IPS-15b (cell line): ENCODE data around the gene MT1A.

Experiments
- H3K27me3 ChIP-seq: one replicate; pipeline ENCODE4 v1.6.1; 2013; ENCODE audit warnings: low read length; ENCODE audit not compliant: control insufficient read depth, insufficient read depth
- H3K36me3 ChIP-seq: one replicate; pipeline ENCODE4 v1.6.1; 2013; ENCODE audit warnings: low read length; ENCODE audit not compliant: control insufficient read depth, insufficient read depth
- H3K4me1 ChIP-seq: one replicate; pipeline ENCODE4 v1.6.1; 2013; ENCODE audit warnings: mild to moderate bottlenecking, low read length; ENCODE audit not compliant: control insufficient read depth, insufficient read depth
- H3K4me3 ChIP-seq: one replicate; pipeline ENCODE4 v1.5.1; 2013; ENCODE audit warnings: low read depth, low read length
- H3K9ac ChIP-seq: one replicate; pipeline ENCODE4 v1.6.1; 2013; ENCODE audit warnings: low read depth, mild to moderate bottlenecking, low read length
- H3K9me3 ChIP-seq: one replicate; pipeline ENCODE4 v1.6.1; 2013; ENCODE audit warnings: mild to moderate bottlenecking, low read length; ENCODE audit not compliant: control insufficient read depth, insufficient read depth

MT1A gene

DNA sequence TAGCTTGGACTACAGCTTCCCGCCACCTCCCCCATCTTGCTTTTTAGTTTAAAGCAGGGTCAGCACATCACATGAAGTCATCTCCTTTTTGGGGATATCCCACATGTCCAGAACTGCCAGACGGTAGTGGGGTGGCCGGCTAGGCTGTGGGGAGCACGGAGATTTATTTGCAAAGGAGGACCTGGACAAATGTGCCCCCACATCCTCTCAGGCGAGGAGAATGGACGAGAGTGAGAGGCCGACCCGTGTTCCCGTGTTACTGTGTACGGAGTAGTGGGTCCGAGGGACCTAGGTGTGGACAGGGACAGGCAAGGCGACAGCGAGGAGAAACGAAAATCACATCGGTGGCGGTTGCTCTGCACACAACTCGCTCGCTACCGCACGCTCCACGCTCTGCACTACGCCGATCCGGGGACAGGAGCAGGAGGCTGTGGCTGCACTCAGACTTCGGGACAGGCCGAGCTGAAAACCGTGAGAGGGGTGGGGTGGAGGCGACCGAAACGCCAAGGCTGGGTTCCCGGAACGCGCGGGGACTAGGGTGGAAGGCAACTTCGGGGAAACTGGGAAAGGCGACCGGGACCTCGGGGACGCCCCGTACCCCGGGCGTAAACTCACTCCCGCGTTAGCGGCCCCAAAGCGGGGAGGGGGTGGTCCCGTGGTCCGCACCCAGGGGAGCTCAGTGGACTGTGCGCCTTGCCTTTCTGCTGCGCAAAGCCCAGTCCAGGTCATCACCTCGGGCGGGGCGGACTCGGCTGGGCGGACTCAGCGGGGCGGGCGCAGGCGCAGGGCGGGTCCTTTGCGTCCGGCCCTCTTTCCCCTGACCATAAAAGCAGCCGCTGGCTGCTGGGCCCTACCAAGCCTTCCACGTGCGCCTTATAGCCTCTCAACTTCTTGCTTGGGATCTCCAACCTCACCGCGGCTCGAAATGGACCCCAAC is at the start of gene MT1A:
Gene MT1A (plus strand): TSS at position 853 of the 937 bp plus-strand sequence. CDS start 73 bp downstream, at position 926.
- Histone ChIP-seq H3K36me3 (no peaks in the 10 kb centered on the region), H3K4me3 (peak within 1 kb of the TSS; percentile 49), H3K27me3 (peaks cover 100% of the 10 kb centered on the region), H3K9ac (no peak within 1 kb of the TSS), H3K4me1 (peaks cover 3% of the 10 kb centered on the region), H3K9me3 (no peaks in the 10 kb centered on the region)

DNA sequence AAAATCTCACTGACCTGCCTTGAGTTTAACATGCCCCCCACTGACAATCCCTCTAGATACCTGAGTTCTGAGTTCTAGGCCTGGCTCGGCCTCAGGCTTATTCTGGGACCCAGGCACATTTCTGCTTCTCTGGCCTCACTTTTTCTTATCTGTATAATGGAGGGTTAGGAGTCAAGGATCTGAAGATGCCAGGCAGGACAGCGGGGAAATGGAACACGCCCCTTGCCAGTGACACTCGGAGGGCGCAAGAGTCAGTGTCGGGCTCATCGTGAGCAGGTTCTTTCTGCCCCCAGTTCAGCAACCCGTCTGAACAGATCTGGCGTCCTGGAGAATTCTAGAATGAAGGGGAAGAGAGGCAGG is 49.7 kb upstream of the MT1A start:
- H3K9ac ChIP-seq = no peak overlapping the region
- H3K4me1 ChIP-seq = no peaks in the 10 kb centered on the region
- H3K27me3 ChIP-seq = peaks cover 72% of the 10 kb centered on the region
- no peaks in the 10 kb centered on the region for H3K9me3 ChIP-seq
- H3K36me3 ChIP-seq = no peaks in the 10 kb centered on the region
- H3K4me3 ChIP-seq = peak overlapping the region; percentile 62

DNA sequence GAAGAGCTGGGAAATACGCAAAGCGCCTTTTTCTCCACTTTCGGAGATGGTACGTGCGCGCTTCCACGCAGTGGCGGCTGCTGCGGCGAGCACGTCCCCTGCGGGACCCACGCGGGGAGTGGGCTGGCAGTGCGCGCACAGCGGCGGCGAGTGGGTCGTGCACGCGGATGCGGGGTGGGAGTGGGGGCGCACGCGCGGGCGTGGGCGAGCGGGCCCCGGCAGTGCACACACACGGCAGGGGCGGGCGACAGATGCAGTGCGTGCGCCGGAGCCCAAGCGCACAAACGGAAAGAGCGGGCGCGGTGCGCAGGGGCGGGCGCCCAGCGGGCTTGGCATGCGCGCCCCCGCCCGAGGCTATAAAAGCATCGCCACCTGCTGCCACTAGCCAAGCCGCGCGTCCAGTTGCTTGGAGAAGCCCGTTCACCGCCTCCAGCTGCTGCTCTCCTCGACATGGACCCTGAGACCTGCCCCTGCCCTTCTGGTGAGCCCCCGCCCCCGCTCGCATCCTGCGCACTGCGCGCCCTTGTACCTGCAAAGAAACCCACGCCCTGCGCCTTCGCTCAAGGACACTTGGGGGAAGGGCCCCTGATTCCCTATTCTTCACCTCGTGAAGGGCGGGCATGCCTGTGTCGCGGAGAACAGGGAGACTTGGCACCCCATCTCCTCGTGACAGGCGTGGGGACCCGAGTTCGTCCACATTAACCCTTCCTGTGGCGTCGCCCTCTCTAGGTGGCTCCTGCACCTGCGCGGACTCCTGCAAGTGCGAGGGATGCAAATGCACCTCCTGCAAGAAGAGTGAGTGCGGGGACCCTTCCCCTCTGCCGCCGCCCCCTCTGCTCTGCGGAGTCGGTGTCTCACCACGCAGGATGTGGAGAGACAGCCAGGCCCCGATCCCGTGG is 49.1 kb upstream of the MT1A start, which contains the start of gene MT3:
Gene MT3 (plus strand): TSS at position 388 of the 899 bp plus-strand sequence. CDS start 63 bp downstream, at position 451.
- Histone ChIP-seq H3K36me3 (no peaks in the 10 kb centered on the region), H3K4me1 (no peaks in the 10 kb centered on the region), H3K9ac (no peak within 1 kb of the TSS), H3K4me3 (peak within 1 kb of the TSS; percentile 62), H3K9me3 (no peaks in the 10 kb centered on the region), H3K27me3 (peaks cover 74% of the 10 kb centered on the region)

GRCh38 chr16:56591377-56592060 is 46.9 kb upstream of the MT1A start:
- H3K4me1 ChIP-seq = no peaks in the 10 kb centered on the region
- H3K36me3 ChIP-seq = no peaks in the 10 kb centered on the region
- no peak overlapping the region for H3K9ac ChIP-seq
- no peaks in the 10 kb centered on the region for H3K9me3 ChIP-seq
- H3K4me3 ChIP-seq = no peak overlapping the region
- H3K27me3 ChIP-seq = peaks cover 62% of the 10 kb centered on the region

GRCh38 chr16:56593573-56594291 is 44.7 kb upstream of the MT1A start:
- H3K4me3 ChIP-seq = no peak overlapping the region
- H3K9ac ChIP-seq = no peak overlapping the region
- peaks cover 40% of the 10 kb centered on the region for H3K27me3 ChIP-seq
- no peaks in the 10 kb centered on the region for H3K4me1 ChIP-seq
- H3K36me3 ChIP-seq = no peaks in the 10 kb centered on the region
- H3K9me3 ChIP-seq = no peaks in the 10 kb centered on the region

GRCh38 chr16:56594292-56594619 is 44.2 kb upstream of the MT1A start:
- Histone ChIP-seq H3K9me3 (no peaks in the 10 kb centered on the region), H3K4me1 (no peaks in the 10 kb centered on the region), H3K9ac (no peak overlapping the region), H3K36me3 (no peaks in the 10 kb centered on the region), H3K27me3 (peaks cover 35% of the 10 kb centered on the region), H3K4me3 (no peak overlapping the region)

DNA sequence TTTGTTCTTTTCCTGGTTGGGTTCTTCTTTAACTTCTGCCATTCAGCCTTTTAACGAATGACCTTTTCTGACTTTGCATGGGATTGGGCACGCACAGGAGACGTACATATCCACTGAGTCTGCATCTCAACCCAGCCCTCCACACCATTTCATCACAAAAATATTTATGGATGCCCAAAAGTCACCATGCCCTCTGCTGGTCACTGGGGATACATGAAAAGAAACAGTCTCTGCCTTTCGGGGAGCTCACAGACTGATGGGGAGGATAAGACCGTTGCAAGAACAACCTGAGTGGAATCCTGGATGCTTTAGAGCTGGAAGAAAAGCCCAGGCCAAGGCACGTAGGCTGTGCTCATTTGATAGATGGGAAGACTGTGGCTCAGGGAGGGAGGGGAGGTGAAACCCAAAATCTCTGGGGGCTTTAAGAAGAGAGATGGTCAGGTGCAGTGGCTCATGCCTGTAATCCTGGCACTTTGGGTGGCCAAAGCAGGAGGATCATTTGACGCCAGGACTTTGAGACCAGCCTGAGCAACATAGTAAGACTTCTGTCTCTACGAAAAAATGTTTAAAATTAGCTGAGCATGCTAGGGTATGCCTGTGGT is 38.0 kb upstream of the MT1A start:
- Histone ChIP-seq H3K9me3 (no peaks in the 10 kb centered on the region), H3K9ac (no peak overlapping the region), H3K4me3 (no peak overlapping the region), H3K27me3 (peaks cover 17% of the 10 kb centered on the region), H3K36me3 (no peaks in the 10 kb centered on the region), H3K4me1 (no peaks in the 10 kb centered on the region)

DNA sequence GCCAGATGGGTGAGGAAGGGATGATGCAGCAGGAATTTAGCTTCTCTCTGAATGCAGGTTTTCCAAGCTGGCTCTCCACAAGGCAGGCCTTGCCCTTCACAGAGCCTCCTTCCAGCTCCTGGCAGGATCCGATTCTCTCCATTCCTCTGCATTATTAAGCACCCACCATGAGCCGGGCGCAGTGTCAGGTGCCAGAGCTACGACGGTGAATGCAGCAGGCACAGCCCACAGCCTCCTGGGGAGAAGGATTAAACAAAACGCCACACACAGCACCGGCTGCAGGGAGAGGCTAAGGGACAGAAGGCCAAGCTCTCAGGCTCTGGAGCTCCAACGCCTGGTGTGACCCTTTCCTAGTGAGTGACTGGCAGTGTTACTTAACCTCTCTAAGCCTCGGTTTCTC is 37.1 kb upstream of the MT1A start:
- Histone ChIP-seq H3K4me1 (no peaks in the 10 kb centered on the region), H3K4me3 (no peak overlapping the region), H3K9me3 (no peaks in the 10 kb centered on the region), H3K36me3 (no peaks in the 10 kb centered on the region), H3K27me3 (peaks cover 25% of the 10 kb centered on the region), H3K9ac (no peak overlapping the region)

DNA sequence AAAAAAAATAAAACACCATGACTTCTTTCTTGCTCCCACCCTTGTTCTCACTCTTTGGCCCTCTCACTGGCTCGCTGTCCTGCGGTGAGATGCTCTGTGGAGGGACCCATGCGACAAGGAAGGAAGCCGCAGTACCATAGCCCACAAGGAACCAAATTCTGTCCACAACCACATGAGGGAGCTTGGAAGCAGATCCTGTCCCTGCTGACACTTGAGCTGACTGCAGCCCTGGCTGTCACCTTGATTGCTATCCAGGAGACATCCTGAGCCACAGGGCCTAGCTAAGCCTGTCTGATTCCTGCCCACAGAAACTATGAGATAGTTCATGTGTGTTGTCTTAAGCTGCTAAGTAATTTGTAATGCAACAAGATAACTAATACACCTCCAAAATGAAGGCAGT is 34.9 kb upstream of the MT1A start:
- H3K36me3 ChIP-seq = no peaks in the 10 kb centered on the region
- H3K4me1 ChIP-seq = no peaks in the 10 kb centered on the region
- no peaks in the 10 kb centered on the region for H3K9me3 ChIP-seq
- peaks cover 47% of the 10 kb centered on the region for H3K27me3 ChIP-seq
- H3K4me3 ChIP-seq = no peak overlapping the region
- H3K9ac ChIP-seq = no peak overlapping the region

GRCh38 chr16:56604966-56605365 is 33.5 kb upstream of the MT1A start:
- Histone ChIP-seq H3K4me3 (no peak overlapping the region), H3K4me1 (peaks cover 5% of the 10 kb centered on the region), H3K27me3 (peaks cover 61% of the 10 kb centered on the region), H3K36me3 (no peaks in the 10 kb centered on the region), H3K9ac (no peak overlapping the region), H3K9me3 (no peaks in the 10 kb centered on the region)
